ENCODE data around the gene SUGCT.
"Not testable (repeated sequence)": the region's sequence is repeated elsewhere in the genome, so short reads cannot be mapped to it uniquely, and the experiment has no call there.

Gene SUGCT

DNA sequence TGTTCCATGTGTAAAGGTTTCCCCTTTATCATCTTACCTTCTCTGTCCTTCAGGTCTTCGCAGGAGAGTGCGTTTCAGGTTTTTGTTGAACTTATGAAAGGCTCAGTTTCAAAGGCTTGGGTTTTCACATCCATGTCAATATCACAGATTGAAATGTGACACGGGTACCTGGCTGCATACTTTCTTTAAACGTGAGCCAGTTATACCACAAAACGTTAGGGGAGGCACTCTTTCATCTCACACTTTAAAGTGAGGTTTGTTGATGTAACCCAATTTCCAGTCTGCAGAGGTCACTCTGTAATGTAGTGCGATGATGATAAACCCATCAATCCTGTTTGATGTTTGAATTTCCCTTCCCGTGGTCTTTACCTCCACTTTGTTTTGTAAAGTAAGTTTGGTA lies 506.9 kb downstream of the SUGCT start:
- no peak for DNase-seq

DNA sequence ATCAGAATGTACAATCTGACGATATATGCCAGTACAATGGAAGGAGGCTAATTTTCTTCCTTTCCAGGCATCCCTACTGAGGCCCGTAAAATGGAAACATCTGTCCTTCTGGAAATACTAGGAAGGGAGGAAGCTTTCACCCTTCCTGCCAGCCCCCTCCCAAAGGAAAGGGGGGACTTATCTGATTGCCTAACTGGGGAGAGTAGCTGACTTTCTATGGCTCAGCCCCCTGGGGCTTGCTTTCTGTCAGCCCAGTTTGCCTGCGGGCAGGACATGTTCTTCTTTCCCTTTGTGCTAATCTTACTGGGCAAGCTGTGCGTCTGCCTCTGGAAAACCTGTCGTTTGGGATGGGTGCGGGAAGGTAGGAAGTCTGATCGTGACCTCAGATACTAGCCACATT lies 508.9 kb downstream of the SUGCT start:
- DNase-seq: no peak

DNA sequence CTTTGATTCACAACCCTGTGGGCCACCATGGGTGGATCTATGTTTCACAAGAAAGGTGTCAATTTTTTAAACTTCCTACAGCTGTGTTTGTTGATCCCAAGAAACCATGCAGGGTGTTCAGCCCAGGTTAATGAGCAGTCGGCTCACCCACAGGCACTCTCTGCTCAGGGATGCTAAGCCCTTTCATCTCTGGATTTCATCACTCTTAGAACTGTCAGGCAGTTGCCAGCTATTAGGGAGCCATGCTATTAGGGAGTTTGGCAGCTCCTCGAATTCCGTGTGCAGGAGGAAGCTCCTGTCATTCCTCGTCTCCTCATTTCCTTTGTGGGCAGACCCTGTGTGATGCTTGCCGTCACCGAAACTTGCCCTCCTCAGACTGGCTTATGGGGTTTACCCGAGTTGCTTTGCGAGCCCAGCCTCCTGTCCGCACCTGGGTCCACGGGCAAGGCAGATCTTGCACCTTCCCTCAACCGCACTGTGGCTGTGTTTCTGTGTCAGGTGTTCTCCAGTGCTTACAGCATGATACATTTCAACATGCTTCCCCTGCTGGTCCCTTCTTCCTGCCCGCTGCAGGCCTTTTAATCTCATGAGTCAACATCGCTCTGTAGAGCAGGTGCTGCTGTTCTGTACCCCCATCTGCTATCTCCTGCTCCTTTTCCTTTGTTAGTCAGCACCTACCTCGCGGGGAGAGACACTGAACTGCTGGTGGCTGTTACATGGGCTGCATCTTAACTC lies 509.8 kb downstream of the SUGCT start:
- no peak for DNase-seq

DNA sequence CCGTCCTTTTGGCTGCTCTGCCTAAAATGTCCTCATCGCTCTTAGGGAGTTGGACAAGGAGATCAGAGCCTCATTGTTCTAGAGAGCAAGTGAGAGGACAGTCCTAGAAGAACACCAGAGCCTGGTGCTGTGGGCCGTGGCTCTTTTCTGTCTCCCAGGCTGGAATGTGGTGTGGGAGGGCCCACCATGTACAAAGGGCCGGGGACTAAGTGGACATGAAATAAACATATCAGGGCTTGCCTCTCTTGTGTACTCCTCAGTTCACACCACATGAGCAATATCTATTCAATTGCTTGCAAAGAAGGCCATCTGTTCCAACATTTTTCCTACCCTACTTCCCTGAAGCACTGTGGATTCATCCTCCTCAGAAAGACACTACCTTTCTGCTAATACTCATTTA lies 510.4 kb downstream of the SUGCT start:
- DNase-seq: no peak

DNA sequence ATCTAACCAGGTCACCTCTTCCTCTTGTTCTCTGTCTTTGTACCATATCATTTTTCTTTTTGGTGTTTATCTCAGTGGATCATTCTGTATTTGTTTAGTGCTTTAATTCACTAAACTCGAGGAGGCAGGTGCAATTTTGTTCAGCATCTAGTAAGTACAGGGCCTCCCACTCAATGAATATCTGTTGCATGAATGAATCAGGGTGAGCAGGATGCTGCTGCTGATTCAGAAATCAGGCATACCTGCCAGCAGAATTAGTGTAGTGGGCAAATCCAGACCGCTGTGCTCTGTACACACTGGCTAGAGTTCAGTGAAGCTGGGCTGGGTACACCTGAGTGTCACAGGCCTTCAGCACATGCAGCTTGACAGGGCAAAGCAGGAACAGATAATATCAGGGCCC lies 511.9 kb downstream of the SUGCT start:
- DNase-seq: no peak

DNA sequence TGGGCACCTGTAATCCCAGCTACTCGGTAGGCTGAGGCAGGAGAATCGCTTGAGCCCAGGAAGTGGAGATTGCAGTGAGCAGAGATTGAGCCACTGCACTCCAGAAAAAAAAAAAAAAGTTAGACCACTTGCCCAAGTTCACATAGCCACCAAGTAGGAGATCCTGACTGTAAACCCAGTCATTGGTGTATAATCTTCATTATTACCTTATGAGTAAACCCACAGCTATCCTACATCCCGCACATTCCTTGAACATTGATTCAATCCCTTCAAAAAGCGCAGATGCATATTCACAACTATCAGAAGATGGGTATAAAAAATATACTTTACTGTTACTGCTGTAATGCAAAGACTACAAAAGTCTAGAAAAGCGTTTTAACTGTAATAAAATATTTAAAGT lies 512.9 kb downstream of the SUGCT start:
- no peak for DNase-seq

DNA sequence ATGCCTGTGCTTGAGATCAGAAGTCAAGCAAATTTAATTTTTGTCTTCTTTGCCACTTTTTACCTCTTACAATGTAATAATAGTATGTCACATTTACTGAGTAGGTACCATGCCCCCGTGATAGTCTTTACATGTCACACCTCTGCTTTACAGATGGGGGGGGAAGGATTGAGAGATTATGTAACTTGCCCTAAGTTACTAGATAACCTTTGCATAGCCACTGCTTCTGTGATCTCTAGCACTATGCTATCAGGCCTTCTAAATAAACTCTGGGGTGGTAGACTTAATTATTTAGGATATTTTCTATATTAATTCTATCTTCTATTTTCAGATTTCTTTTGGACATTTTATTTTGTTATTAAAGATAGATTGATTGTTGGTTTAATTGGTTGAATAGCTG lies 514.4 kb downstream of the SUGCT start:
- no peak for DNase-seq

DNA sequence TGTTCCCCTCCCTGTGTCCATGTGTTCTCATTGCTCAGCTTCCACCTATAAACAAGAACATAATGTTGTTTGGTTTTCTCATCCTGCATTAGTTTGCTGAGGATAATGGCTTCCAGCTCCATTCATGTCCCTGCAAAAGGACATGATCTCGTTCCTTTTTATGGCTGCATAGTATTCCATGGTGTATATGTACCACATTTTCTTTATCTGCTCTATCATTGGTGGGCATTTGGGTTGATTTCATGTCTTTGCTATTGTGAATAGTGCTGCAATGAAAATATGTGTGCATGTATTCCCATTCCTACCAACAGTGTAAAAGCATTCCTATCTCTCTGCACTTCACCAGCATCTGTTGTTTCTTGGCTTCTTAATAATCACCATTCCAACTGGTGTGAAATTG lies 516.1 kb downstream of the SUGCT start:
- DNase-seq: not testable (repeated sequence)

DNA sequence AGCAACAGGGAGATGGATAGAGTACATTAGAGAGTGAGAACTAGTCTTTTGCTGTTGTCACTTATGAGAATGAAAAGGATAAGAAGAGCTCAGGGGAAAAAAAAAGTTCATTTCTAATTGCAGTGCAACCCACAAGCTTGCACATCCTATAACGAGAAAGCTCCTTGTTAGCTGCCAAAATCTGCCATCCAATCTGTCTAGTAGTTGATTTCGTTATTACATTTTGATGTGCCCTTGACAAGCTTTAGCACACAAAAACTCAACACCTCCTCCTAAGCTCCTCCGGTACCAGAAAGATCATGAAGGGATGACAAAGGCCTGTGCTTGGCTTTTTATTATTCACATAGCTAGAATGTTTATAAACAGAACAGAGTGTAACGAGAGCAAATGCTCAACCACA lies 519.4 kb downstream of the SUGCT start:
- DNase-seq: no peak

DNA sequence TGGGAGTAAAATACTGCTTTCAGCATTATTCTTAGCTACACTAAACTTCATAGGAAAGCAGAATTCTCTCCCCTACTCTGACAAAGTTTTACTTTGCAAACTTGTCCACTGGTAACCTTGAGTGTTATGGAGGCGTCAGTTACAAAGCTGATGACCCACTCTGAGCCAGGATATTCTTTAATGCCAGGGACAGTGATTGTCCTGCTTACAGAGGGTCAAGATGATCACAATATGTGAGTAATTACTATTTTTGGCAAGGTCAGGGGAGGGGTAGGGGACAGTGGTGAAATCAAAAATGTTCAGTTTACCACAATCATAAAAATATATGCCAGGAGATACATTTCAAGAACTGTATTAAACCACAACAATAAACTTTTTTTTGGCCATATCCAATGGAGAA lies 520.6 kb downstream of the SUGCT start:
- DNase-seq: no peak

DNA sequence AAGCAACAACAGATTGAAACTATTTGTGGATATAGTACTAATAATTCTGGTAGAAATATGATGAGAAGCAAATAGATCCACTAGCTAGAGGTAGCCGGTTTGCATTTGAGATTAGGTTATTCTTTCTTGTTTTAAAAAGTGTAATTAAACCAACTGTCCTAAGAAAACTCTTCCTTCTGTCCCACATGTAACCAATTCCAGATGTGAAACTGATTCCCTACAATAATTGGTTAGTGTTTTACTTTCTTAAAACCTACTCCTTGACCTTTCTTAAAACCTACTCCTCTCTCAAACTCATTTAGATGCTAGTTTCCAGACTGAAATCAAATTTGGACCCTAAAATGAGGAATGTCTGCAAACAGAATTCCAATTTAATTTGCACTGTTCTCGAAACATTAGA lies 521.5 kb downstream of the SUGCT start:
- no peak for DNase-seq

DNA sequence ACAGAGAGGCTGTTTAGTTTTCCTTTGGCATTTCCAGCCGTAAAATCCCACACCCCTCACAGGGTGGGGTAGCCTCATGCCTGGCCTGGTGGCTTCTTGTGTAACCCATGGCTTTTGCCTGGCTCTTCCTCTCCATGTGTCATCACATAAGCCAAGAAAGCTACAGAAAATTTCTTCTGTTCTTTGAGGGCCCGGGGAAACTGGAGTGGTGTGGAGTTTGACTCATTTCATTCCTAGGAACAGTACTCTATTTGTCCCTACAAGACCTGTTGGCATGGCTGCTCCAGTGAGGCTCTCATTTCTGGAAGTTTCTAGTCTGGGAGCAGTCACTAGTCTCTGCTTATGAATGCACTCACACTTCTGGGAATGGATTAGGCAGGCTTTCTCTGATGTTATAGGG lies 523.9 kb downstream of the SUGCT start:
- DNase-seq: no peak

DNA sequence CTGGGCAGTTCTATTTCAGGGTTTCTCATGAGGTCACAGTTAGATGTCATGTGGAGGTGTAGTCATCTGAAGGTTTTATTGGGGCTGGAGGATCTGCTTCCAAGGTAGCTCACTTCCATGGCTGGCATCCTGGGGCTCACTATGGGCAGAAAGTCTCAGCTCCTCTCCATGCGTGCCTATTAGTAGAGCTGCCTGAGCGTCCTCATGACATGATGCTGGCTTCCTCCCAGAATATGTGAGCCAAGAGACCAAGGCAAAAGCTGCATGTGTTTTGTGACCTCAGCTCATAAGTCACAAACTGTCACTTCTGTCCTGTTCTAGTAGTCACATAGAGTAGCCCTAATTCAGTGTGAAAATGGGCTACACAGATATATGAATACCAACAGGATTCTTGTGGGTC lies 524.4 kb downstream of the SUGCT start:
- no peak for DNase-seq

DNA sequence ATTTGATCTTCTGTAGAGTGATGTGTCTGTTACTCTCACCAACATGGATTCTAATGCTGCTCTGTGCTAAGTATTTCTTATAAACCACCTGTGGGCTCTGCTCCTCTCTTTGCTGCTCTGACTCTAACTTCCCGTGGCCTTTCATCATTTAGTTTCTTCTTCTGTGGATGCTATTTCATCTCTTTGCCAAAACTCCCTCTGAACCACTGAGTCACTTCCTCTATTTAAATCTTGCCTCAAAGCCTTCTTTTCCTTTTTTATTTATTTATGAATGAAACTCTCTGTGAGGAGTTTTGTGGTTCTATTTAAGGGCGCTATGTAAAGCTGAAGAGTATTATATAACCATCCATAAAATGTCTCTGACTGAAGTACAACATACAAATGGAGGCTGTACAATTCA lies 538.5 kb downstream of the SUGCT start:
- DNase-seq: no peak

DNA sequence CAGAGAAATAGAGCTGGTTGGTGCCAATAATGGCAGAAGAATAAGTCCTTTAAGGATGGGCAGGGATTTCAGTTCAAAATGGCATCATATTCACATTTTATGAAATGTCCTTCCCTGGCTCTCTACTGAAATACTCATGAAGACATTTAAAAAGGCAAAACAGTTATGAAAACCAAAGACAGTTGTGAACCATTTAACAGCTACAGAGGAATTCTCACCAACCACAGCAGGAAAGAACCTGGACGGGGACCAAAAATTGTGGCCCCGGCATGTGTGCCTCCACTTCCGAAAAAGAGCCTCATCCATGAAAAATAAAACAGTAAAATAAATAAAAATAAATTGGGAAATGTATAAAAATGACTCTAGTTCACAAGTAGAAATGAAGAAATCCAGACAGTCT lies 539.5 kb downstream of the SUGCT start:
- no peak for DNase-seq

DNA sequence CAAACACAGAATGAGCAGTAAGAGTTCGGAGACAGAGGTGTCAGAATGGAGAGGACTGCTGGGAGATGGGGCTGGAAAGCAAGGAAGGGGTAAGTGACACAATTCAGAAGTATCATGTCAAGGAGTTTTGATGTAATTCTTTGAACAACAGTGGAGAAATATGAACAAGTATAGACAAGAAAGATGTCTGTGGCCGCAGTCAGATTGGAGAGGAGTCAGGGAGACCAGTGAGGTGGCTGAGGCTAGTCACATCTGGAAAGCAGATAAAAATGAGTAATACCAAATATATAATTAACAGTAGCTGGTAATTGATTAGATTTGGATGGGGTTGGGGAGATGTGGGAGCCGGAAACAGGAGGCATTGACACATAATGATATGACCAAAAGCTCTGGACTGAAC lies 540.9 kb downstream of the SUGCT start:
- DNase-seq: no peak

DNA sequence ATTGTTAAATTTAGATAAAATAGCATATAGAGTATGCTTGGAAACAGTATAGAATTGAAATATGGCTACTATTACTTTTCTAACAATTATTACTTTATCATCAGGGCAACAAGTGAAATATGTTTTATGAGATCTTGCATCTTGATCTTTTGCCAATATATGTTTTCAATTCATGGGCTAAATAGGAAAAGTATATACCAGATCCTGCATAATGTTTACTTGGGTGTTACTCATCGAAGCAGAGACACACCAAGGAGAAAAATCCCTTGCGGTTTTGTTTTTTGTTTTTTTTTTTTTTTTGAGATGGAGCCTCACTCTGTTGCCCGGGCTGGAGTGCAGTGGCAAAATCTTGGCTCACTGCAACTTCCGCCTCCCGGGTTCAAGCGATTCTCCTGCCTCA lies 541.4 kb downstream of the SUGCT start:
- DNase-seq: no peak

DNA sequence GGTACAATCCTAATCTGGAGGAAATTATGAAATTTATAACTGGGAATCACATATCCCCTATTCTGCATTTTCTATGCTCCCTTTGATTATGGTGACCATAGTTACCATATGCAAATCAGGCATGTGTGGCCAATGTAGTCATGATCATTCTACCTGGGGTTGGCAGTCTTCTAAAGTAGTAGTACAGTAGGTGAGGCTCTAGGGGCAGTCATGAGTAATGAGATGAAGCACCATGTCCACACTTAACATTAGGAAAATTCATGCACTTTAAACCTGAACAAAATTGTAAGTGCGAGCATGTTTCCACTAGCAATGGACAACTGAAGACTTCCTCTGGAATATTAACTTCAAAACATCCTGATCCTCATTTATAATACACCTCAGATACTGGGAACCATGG lies 545.9 kb downstream of the SUGCT start:
- DNase-seq: no peak

DNA sequence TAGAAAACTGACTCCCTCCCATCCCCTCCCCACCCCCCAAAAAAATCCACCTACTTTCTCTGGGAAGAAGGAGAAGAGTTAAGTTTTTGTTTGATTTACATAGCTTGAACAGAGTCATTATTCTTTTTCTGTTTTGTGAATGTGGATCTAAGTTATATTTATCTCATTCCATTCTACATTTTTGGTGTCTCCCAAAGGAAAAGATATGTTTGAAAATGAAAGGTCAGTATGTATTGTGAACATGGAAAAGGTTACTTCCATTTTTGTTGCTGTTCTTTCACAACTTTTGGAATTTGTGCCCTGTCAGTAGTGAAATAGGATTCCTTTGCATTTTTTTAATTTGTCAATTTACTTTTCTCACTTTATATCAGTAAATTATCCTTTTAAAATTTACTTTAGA lies 547.9 kb downstream of the SUGCT start:
- no peak for DNase-seq

DNA sequence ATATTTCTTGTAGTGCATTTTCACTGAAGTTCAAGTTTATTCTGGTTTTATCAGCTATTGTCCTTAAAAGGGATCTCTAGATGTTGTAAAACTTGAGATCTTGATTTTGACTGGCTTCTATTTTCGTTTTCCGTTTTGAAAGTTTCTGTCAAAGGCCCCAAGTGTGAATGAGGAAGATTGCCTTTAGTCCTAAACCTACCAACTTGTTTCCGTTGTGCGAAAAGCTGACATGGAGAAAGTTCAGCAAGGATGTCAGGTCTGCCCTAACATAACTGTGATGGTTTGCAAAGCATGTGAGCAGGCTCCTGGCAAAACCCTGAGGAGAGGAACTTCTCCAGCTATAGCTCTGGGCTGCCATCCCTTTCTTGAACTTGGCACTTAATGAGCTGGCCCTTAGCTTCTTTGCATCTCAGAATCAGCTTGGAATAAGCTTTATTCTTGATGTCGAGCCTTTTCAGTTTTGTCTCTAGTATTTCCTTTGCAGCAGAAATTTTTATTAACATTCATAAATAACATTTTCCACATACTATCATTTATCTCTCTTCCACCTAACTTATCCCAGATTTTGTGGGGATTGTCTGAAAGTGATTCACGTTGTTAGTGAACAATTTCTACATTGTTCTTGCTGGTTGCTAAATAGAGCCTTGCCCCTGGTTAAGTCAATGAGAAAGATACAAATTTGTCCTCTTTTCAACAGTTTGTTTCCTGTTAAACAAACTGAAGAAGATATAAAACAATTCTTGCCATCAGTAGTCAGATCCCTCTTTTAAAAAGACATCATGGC lies 559.4 kb downstream of the SUGCT start:
- DNase-seq: no peak

DNA sequence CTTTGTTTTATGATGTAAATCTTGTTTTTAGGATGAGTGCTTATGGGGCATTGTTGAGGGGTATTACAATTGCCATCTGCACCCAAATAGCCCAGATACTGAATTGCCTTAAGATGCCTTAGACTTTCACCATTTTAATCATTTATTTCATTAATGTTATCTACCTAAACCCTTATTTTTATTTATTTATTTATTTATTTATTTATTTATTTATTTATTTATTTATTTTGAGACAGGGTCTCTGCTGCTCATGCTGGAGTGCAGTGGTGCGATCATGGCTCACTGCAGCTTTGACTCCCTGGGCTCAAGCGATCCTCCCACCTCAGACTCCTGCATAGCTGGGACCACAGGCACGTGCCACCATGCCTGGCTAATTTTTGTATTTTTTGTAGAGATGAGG lies 560.2 kb downstream of the SUGCT start:
- DNase-seq: no peak

DNA sequence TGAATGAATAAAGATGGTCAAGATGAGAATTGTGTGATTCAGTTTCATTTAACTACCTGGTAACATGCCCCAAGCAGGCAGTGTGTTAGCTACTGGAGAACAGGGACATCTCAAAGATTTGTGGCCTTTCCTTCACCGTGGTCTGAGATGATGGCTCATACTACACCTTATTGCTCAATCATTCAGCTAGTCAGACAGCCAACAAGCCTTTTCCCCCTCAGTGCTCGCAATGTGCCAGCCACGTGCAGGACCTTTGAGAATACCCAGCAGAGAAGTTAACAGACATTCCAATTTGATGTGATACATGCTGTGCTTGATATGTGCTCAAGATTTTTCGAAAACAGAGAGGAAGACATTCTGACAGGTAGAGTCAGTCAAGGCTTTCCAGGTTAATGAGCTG lies 562.8 kb downstream of the SUGCT start:
- DNase-seq: no peak

DNA sequence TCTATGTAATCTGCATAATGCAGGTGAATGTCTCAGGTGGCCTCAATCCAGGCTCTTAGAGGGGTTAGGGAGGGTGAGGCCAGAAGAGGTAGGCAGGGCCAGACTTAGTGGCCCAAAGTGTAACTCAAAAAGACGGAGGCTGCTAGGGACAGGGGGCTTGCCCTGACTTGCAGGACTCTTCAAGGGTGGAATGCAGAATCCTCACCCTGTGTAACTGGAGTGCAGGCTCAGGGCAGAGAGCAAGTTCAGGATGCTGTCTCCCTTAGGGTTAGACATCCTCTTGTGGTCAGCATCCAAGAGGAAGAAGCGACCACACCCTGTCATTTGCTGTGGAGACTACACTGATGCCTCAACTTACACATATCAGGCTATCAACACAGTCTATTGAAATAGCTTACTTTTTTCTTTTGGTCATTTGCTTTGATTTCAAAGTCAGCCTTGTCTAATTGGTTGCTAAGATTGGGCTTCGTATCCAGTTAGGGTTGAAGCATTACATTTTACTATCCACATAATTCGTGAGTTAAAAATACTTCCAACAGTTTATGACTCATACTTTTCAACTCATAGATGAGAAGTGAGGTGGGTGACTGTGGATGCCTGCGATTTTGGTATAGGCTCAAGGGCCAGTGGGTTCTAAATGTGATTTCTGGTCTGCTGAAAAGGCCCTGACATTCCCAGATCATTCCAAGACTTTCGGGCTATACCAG lies 563.6 kb downstream of the SUGCT start:
- DNase-seq: no peak

DNA sequence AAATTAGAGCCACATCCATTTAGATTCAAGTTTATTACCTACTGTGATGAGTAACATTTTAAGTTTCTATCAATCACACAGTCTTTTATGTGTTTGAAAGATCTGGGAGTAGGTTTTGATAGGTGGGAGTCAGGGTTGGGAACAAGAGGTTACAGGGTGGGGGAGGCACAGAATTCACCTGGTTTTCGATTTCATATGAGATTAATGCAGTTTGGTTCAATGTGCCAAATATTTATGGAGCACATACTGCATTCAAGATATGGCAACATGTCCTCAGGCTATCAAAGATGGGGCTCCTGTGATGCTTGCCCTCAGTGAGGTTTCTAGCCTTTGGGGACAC lies 564.1 kb downstream of the SUGCT start:
- no peak for DNase-seq
